Endometrial microvascular endothelial cells (primary cell): ENCODE measurements around the gene SDHAF1. TPM values are rescaled to one million over a fixed set of nuclear protein-coding genes. Genes with fewer than 3 reads are reported as not detected.

Source experiments
- total RNA-seq: library from RNA; depleted of rRNA; stranded (reverse); fragments of >200 nt; gene quantifications from one replicate; pipeline ENCODE4 v1.2.3, GENCODE V29; 2015; ENCODE audit errors: inconsistent ontology term

The SDHAF1 gene
- total RNA-seq, 1 donor from 2014 or later = 17.0 TPM

Other genes starting within 250 kb of the SDHAF1 start
- gene U2AF1L4, start 249.8 kb upstream of the SDHAF1 start, total RNA-seq = 7.4 TPM
- gene PSENEN, start 249.5 kb upstream of the SDHAF1 start, total RNA-seq = 36.0 TPM
- 13.1 TPM for gene LIN37, start 246.6 kb upstream of the SDHAF1 start, total RNA-seq
- not detected for gene HSPB6, start 238.2 kb upstream of the SDHAF1 start, total RNA-seq
- 7.2 TPM for gene PROSER3, start 237.0 kb upstream of the SDHAF1 start, total RNA-seq
- gene ARHGAP33, start 219.6 kb upstream of the SDHAF1 start, total RNA-seq = 0.19 TPM
- not detected for gene PRODH2, start 182.3 kb upstream of the SDHAF1 start, total RNA-seq
- not detected for gene NPHS1, start 142.7 kb upstream of the SDHAF1 start, total RNA-seq
- gene KIRREL2, start 138.3 kb upstream of the SDHAF1 start, total RNA-seq = not detected
- gene APLP1, start 126.6 kb upstream of the SDHAF1 start, total RNA-seq = 9.4 TPM
- 6.6 TPM for gene NFKBID, start 94.6 kb upstream of the SDHAF1 start, total RNA-seq
- gene HCST, start 92.7 kb upstream of the SDHAF1 start, total RNA-seq = not detected
- not detected for gene TYROBP, start 86.9 kb upstream of the SDHAF1 start, total RNA-seq
- gene LRFN3, start 58.8 kb upstream of the SDHAF1 start, total RNA-seq = 2.5 TPM
- not detected for gene SYNE4, start 13.6 kb downstream of the SDHAF1 start, total RNA-seq
- 36.1 TPM for gene ALKBH6, start 19.0 kb downstream of the SDHAF1 start, total RNA-seq
- gene CLIP3, start 37.7 kb downstream of the SDHAF1 start, total RNA-seq = 5.9 TPM
- 5.4 TPM for gene THAP8, start 59.1 kb downstream of the SDHAF1 start, total RNA-seq
- gene WDR62, start 59.7 kb downstream of the SDHAF1 start, total RNA-seq = 11.5 TPM
- not detected for gene OVOL3, start 116.0 kb downstream of the SDHAF1 start, total RNA-seq
- gene POLR2I, start 119.7 kb downstream of the SDHAF1 start, total RNA-seq = 27.1 TPM
- gene TBCB, start 120.3 kb downstream of the SDHAF1 start, total RNA-seq = 235 TPM
- 169 TPM for gene CAPNS1, start 144.9 kb downstream of the SDHAF1 start, total RNA-seq
- 23.4 TPM for gene COX7A1, start 157.3 kb downstream of the SDHAF1 start, total RNA-seq
- gene ZNF565, start 219.5 kb downstream of the SDHAF1 start, total RNA-seq = 4.9 TPM
- gene ZNF146, start 219.9 kb downstream of the SDHAF1 start, total RNA-seq = 60.9 TPM